Neural crest cell (in vitro differentiated cells): ENCODE results near the gene TNFRSF18. TPM values are rescaled to one million over a fixed set of nuclear protein-coding genes. Genes with fewer than 3 reads are reported as not detected.

Experiments
- DNase-seq: peaks from one replicate; pipeline ENCODE4 v3.0.0; 2021; ENCODE audit warnings: low read depth, mixed read lengths, low spot score
- H3K27ac Mint-ChIP-seq: one replicate; pipeline ENCODE4 v1.8.0; 2021; ENCODE audit warnings: mild to moderate bottlenecking, mixed read lengths; ENCODE audit not compliant: unreplicated experiment
- H3K27me3 Mint-ChIP-seq: 2 replicates; pipeline ENCODE4 v1.8.0; 2021; ENCODE audit warnings: low read depth, mild to moderate bottlenecking, mixed read lengths
- H3K36me3 Mint-ChIP-seq: 2 replicates; pipeline ENCODE4 v1.8.0; 2021; ENCODE audit warnings: low read depth, mild to moderate bottlenecking, mixed read lengths
- H3K4me1 Mint-ChIP-seq: 2 replicates; pipeline ENCODE4 v1.8.0; 2021; ENCODE audit warnings: mixed read lengths
- H3K4me3 Mint-ChIP-seq: one replicate; pipeline ENCODE4 v1.8.0; 2021; ENCODE audit warnings: mild to moderate bottlenecking, mixed read lengths
- H3K9me3 Mint-ChIP-seq: 2 replicates; pipeline ENCODE4 v1.8.0; 2021; ENCODE audit warnings: mixed read lengths
- CTCF ChIP-seq: fragments of 200-600 bp; sonication (generic); conservative IDR thresholded peaks from 2 replicates; pipeline ENCODE4 v1.5.0; 2021; ENCODE audit warnings: antibody characterized with exemption, mild to moderate bottlenecking
- total RNA-seq: library from RNA; stranded (reverse); gene quantifications from 2 replicates; pipeline ENCODE4 v1.2.1, GENCODE V29; 2021

TNFRSF18 gene
- total RNA-seq, 1 donor from 2014 or later: not detected

DNA sequence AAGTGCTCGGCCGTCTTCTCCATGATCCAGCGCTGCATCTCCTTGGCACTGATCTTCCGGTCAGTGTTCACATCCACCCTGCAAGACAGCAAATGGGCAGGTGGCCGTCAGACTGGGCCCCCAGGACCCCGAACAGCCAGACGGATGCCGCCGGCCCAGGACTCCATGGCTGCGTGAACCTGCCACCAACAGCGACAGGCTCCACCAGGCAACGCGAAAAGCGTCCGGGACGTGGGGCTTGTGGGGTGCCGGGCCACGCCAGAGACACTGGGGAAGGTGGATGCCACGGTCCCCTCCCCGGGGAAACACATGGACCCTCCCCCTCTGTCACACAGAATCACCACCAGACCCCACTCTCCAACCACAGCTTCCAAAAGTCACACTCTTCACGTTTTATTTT lies 17.5 kb upstream of the TNFRSF18 start:
- no peaks in the 10 kb centered on the region for H3K4me1 Mint-ChIP-seq
- H3K4me3 Mint-ChIP-seq: no peak overlapping the region
- H3K27ac Mint-ChIP-seq: no peak overlapping the region
- peaks cover 9% of the 10 kb centered on the region for H3K36me3 Mint-ChIP-seq
- H3K9me3 Mint-ChIP-seq: no peaks in the 10 kb centered on the region
- no peak for DNase-seq
- no peak for TF ChIP-seq CTCF
- H3K27me3 Mint-ChIP-seq: no peaks in the 10 kb centered on the region

GRCh38 chr1:1223321-1223720 lies 16.9 kb upstream of the TNFRSF18 start:
- Mint-ChIP-seq H3K27ac (no peak overlapping the region), H3K36me3 (peaks cover 9% of the 10 kb centered on the region), H3K27me3 (no peaks in the 10 kb centered on the region), H3K4me3 (no peak overlapping the region), H3K9me3 (no peaks in the 10 kb centered on the region), H3K4me1 (no peaks in the 10 kb centered on the region)
- no peak for TF ChIP-seq CTCF
- no peak for DNase-seq

- no peaks in the 10 kb centered on the region for H3K9me3 Mint-ChIP-seq
- no peak overlapping the region for H3K27ac Mint-ChIP-seq
- no peak overlapping the region for H3K4me3 Mint-ChIP-seq
- H3K4me1 Mint-ChIP-seq: no peaks in the 10 kb centered on the region
- peaks cover 9% of the 10 kb centered on the region for H3K36me3 Mint-ChIP-seq
- no peak for TF ChIP-seq CTCF
- no peaks in the 10 kb centered on the region for H3K27me3 Mint-ChIP-seq
- DNase-seq: no peak
Measured at GRCh38 chr1:1222575-1223225, 16.3 kb upstream of the TNFRSF18 start.

- no peak for DNase-seq
- H3K27me3 Mint-ChIP-seq: no peaks in the 10 kb centered on the region
- H3K9me3 Mint-ChIP-seq: no peaks in the 10 kb centered on the region
- no peak overlapping the region for H3K27ac Mint-ChIP-seq
- H3K4me1 Mint-ChIP-seq: no peaks in the 10 kb centered on the region
- H3K4me3 Mint-ChIP-seq: no peak overlapping the region
- TF ChIP-seq CTCF: no peak
- H3K36me3 Mint-ChIP-seq: peaks cover 9% of the 10 kb centered on the region
Measured at GRCh38 chr1:1221887-1222574, 15.6 kb upstream of the TNFRSF18 start.

GRCh38 chr1:1220197-1220596 lies 13.8 kb upstream of the TNFRSF18 start:
- H3K36me3 Mint-ChIP-seq: peaks cover 9% of the 10 kb centered on the region
- H3K4me3 Mint-ChIP-seq: no peak overlapping the region
- H3K4me1 Mint-ChIP-seq: no peaks in the 10 kb centered on the region
- H3K9me3 Mint-ChIP-seq: no peaks in the 10 kb centered on the region
- H3K27ac Mint-ChIP-seq: no peak overlapping the region
- no peak for DNase-seq
- H3K27me3 Mint-ChIP-seq: no peaks in the 10 kb centered on the region
- TF ChIP-seq CTCF: no peak
